ENCODE measurements around the gene PLCD1. TPM values are rescaled to one million over a fixed set of nuclear protein-coding genes. Genes with fewer than 3 reads are reported as not detected.

The PLCD1 gene
- total RNA-seq, 1 donor from 2014 or later, result 68.5 TPM

- peaks cover 61% of the 10 kb centered on the region for H3K4me1 ChIP-seq
- peak overlapping the region; percentile 80 for H3K4me3 ChIP-seq
- H3K36me3 ChIP-seq, result no peaks in the 10 kb centered on the region
- no peaks in the 10 kb centered on the region for H3K27me3 ChIP-seq
- intact Hi-C loops (cut with DNase I), result no loop called here
- DNase-seq (ENCODE audit: extremely low spot score in 2 of 2), result peak in 1 of 2 donors; percentile 86
- H3K27ac ChIP-seq, result peak overlapping the region; percentile 95
- no peaks in the 10 kb centered on the region for H3K9me3 ChIP-seq
- TF ChIP-seq POLR2AphosphoS5 (IDR thresholded peaks at IDR 0.05; ENCODE audit: insufficient read depth in 1 of 2, low read depth in 1 of 2), result no peak
- no peak for TF ChIP-seq POLR2A (IDR thresholded peaks at IDR 0.05)
- no peak for TF ChIP-seq CTCF (IDR thresholded peaks at IDR 0.05)
Observed at GRCh38 chr3:38030126-38031021, 932 bp upstream of the PLCD1 start.

GRCh38 chr3:38028621-38029361 lies 651 bp downstream of the PLCD1 start:
- Histone ChIP-seq H3K4me3 (peak overlapping the region; percentile 80), H3K27me3 (no peaks in the 10 kb centered on the region), H3K36me3 (no peaks in the 10 kb centered on the region), H3K9me3 (no peaks in the 10 kb centered on the region), H3K4me1 (peaks cover 67% of the 10 kb centered on the region), H3K27ac (peak overlapping the region; percentile 95)
- DNase-seq (ENCODE audit: extremely low spot score in 2 of 2), result peak in 1 of 2 donors; percentile 87
- TF ChIP-seq POLR2A (IDR thresholded peaks at IDR 0.05) (no peak), POLR2AphosphoS5 (IDR thresholded peaks at IDR 0.05; ENCODE audit: insufficient read depth in 1 of 2, low read depth in 1 of 2) (no peak), CTCF (IDR thresholded peaks at IDR 0.05) (no peak)
- intact Hi-C loops (cut with DNase I), result no loop called here

- intact Hi-C loops (cut with DNase I), result no loop called here
Observed at GRCh38 chr3:38027466-38028465, 1.7 kb downstream of the PLCD1 start.

GRCh38 chr3:38026856-38027255 lies 2.6 kb downstream of the PLCD1 start:
- peak in 1 of 2 donors; percentile 69 for DNase-seq (ENCODE audit: extremely low spot score in 2 of 2)
- TF ChIP-seq POLR2AphosphoS5 (IDR thresholded peaks at IDR 0.05; ENCODE audit: insufficient read depth in 1 of 2, low read depth in 1 of 2) (no peak), POLR2A (IDR thresholded peaks at IDR 0.05) (no peak), CTCF (IDR thresholded peaks at IDR 0.05) (no peak)
- intact Hi-C loops (cut with DNase I), result no loop called here
- Histone ChIP-seq H3K27ac (peak overlapping the region; percentile 95), H3K27me3 (no peaks in the 10 kb centered on the region), H3K36me3 (no peaks in the 10 kb centered on the region), H3K4me3 (no peak overlapping the region), H3K9me3 (no peaks in the 10 kb centered on the region), H3K4me1 (peaks cover 81% of the 10 kb centered on the region)

More at GRCh38 chr3:38027466-38028465, 1.7 kb downstream of the PLCD1 start:
- Histone ChIP-seq H3K27me3 (no peaks in the 10 kb centered on the region), H3K27ac (peak overlapping the region; percentile 95), H3K9me3 (no peaks in the 10 kb centered on the region), H3K36me3 (no peaks in the 10 kb centered on the region), H3K4me1 (peaks cover 77% of the 10 kb centered on the region), H3K4me3 (no peak overlapping the region)
- TF ChIP-seq POLR2A (IDR thresholded peaks at IDR 0.05) (no peak), CTCF (IDR thresholded peaks at IDR 0.05) (no peak), POLR2AphosphoS5 (IDR thresholded peaks at IDR 0.05; ENCODE audit: insufficient read depth in 1 of 2, low read depth in 1 of 2) (no peak)
- DNase-seq (ENCODE audit: extremely low spot score in 2 of 2), result peak in 1 of 2 donors; percentile 84

Measured in vagina (tissue), 2 donors.